Neural cell (in vitro differentiated cells): ENCODE results near the gene LRRC3. TPM values are rescaled to one million over a fixed set of nuclear protein-coding genes. Genes with fewer than 3 reads are reported as not detected.

Experiments
- H2AFZ ChIP-seq: fragments of 200-600, 300-800 bp; sonication (generic), shearing (Covaris generic); 2 replicates; pipeline ENCODE4 v1.6.0; 2014; ENCODE audit warnings: low read depth, mild to moderate bottlenecking, antibody characterized with exemption, low read length, moderate library complexity
- H3F3A ChIP-seq: fragments of 200-600 bp; shearing (Covaris generic); 2 replicates; pipeline ENCODE4 v1.6.1; 2016; ENCODE audit warnings: mild to moderate bottlenecking, moderate library complexity, mixed read lengths, antibody characterized with exemption, low read length; ENCODE audit not compliant: insufficient read depth, poor library complexity, severe bottlenecking
- H3K27ac ChIP-seq: fragments of 200-600, 300-800 bp; sonication (generic), shearing (Covaris generic); 2 replicates; pipeline ENCODE4 v1.5.1; 2014; ENCODE audit warnings: mild to moderate bottlenecking, low read length, moderate library complexity
- H3K27me3 ChIP-seq: fragments of 300-800, 200-600 bp; sonication (generic), shearing (Covaris generic); 2 replicates; pipeline ENCODE4 v1.6.0; 2014; ENCODE audit warnings: mild to moderate bottlenecking, low read depth, low read length, moderate library complexity; ENCODE audit not compliant: insufficient read depth
- H3K36me3 ChIP-seq: fragments of 300-800, 200-600 bp; sonication (generic), shearing (Covaris generic); 2 replicates; pipeline ENCODE4 v1.5.1; 2014; ENCODE audit warnings: mild to moderate bottlenecking, antibody characterized with exemption, low read length, moderate library complexity; ENCODE audit not compliant: insufficient read depth
- H3K4me2 ChIP-seq: fragments of 300-800, 200-600 bp; sonication (generic), shearing (Covaris generic); 2 replicates; pipeline ENCODE4 v1.6.0; 2014; ENCODE audit warnings: mild to moderate bottlenecking, low read length
- H3K4me3 ChIP-seq: fragments of 300-800, 200-600 bp; sonication (generic), shearing (Covaris generic); 2 replicates; pipeline ENCODE4 v1.5.1; 2014; ENCODE audit warnings: mild to moderate bottlenecking, low read length, moderate library complexity
- H3K79me2 ChIP-seq: fragments of 200-600 bp; shearing (Covaris generic); replicated peaks from 2 replicates; pipeline ENCODE4 v1.6.0; 2014; ENCODE audit warnings: mild to moderate bottlenecking, low read length, moderate library complexity; ENCODE audit not compliant: insufficient read depth
- H3K9ac ChIP-seq: fragments of 300-800, 200-600 bp; sonication (generic), shearing (Covaris generic); 2 replicates; pipeline ENCODE4 v1.6.1; 2016; ENCODE audit warnings: mild to moderate bottlenecking, low read length, mixed read lengths
- H3K9me2 ChIP-seq: fragments of 200-600 bp; shearing (Covaris generic); 2 replicates; pipeline ENCODE4 v1.6.1; 2016; ENCODE audit warnings: mild to moderate bottlenecking, low read length, mixed read lengths; ENCODE audit not compliant: insufficient read depth
- H3K9me3 ChIP-seq: fragments of 200-600, 300-800 bp; sonication (generic), shearing (Covaris generic); 2 replicates; pipeline ENCODE4 v1.6.1; 2016; ENCODE audit warnings: mild to moderate bottlenecking, mixed run types, low read length, moderate library complexity, mixed read lengths
- H4K20me1 ChIP-seq: fragments of 200-600 bp; shearing (Covaris generic); 2 replicates; pipeline ENCODE4 v1.6.1; 2016; ENCODE audit warnings: mild to moderate bottlenecking, mixed run types; ENCODE audit not compliant: insufficient read depth
- EP300 ChIP-seq: fragments of 450-650 bp; conservative IDR thresholded peaks from 2 replicates; pipeline ENCODE4 v1.6.1; 2014; ENCODE audit warnings: antibody characterized with exemption, mild to moderate bottlenecking, moderate library complexity; ENCODE audit not compliant: poor library complexity, severe bottlenecking
- EZH2 ChIP-seq: fragments of 200-600, 300-800 bp; shearing (Covaris generic), sonication (generic); IDR thresholded peaks from 2 replicates; pipeline ENCODE4 v1.6.1; 2014; ENCODE audit warnings: antibody characterized with exemption, low read length, borderline replicate concordance, mild to moderate bottlenecking; ENCODE audit not compliant: insufficient read depth, poor library complexity, severe bottlenecking
- MXI1 ChIP-seq: fragments of 450-650 bp; conservative IDR thresholded peaks from 2 replicates; pipeline ENCODE4 v1.6.1; 2014; ENCODE audit warnings: antibody characterized with exemption, mild to moderate bottlenecking; ENCODE audit not compliant: poor library complexity, severe bottlenecking
- POLR2AphosphoS5 ChIP-seq: IDR thresholded peaks from 2 replicates; pipeline ENCODE4 v1.6.1; 2012
- RAD21 ChIP-seq: fragments of 450-650 bp; conservative IDR thresholded peaks from 2 replicates; pipeline ENCODE4 v1.6.1; 2014; ENCODE audit warnings: antibody characterized with exemption, mild to moderate bottlenecking, moderate library complexity
- SMC3 ChIP-seq: fragments of 450-650 bp; conservative IDR thresholded peaks from 2 replicates; pipeline ENCODE4 v1.6.1; 2014; ENCODE audit warnings: antibody characterized with exemption, mild to moderate bottlenecking, moderate library complexity; ENCODE audit not compliant: poor library complexity
- TAF1 ChIP-seq: IDR thresholded peaks from 2 replicates; pipeline ENCODE4 v1.6.1; 2012; ENCODE audit warnings: low read depth
- polyA plus RNA-seq: library from polyadenylated mRNA; depleted of rRNA; stranded (reverse); fragments of >200 nt; gene quantifications from 2 replicates; pipeline ENCODE4 v1.2.3, GENCODE V29; 2014
- TF ChIP-seq, protein P1 (sequence below): fragments of 450-650 bp; IDR thresholded peaks from 2 replicates; pipeline ENCODE4 v1.5.1; 2014; ENCODE audit warnings: antibody characterized with exemption, mild to moderate bottlenecking, moderate library complexity; ENCODE audit not compliant: poor library complexity, severe bottlenecking
- TF ChIP-seq, protein P2 (sequence below): IDR thresholded peaks from 2 replicates; pipeline ENCODE4 v1.6.1; 2012; ENCODE audit warnings: borderline replicate concordance

LRRC3 gene
- polyA plus RNA-seq, 1 donor from 2014 or later, result 3.8 TPM

DNA sequence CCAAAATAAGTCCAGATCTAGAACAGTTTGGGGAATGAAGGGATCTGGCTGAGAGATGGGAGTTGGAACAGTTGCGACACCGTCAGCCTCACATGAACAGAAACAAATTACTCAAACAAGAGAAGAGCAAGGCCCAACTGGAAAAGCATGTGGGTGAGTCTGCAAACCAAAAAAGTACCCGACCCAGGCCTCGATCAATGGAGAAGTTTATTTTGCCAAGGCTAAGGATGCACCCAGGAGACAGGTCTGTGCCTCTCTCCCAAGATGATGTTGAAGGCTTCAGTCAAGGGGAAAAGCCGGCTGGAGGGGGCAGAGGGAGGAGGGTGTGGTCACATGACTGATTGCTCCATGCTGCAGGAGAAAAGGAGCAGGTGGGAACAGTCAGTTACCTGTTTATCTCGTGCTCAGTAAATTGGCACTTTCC, 42.4 kb downstream of the LRRC3 start:
- Histone ChIP-seq H3K4me2 (no peak overlapping the region), H3K36me3 (no peaks in the 10 kb centered on the region), H3K9me3 (no peaks in the 10 kb centered on the region), H3F3A (no peaks in the 10 kb centered on the region), H4K20me1 (no peaks in the 10 kb centered on the region), H3K9me2 (no peaks in the 10 kb centered on the region), H3K9ac (peak overlapping the region; percentile 44), H3K4me3 (no peak overlapping the region), H3K27me3 (no peaks in the 10 kb centered on the region), H3K79me2 (no peaks in the 10 kb centered on the region), H3K27ac (no peak overlapping the region), H2AFZ (no peak overlapping the region)
- no peak for TF ChIP-seq EP300

DNA sequence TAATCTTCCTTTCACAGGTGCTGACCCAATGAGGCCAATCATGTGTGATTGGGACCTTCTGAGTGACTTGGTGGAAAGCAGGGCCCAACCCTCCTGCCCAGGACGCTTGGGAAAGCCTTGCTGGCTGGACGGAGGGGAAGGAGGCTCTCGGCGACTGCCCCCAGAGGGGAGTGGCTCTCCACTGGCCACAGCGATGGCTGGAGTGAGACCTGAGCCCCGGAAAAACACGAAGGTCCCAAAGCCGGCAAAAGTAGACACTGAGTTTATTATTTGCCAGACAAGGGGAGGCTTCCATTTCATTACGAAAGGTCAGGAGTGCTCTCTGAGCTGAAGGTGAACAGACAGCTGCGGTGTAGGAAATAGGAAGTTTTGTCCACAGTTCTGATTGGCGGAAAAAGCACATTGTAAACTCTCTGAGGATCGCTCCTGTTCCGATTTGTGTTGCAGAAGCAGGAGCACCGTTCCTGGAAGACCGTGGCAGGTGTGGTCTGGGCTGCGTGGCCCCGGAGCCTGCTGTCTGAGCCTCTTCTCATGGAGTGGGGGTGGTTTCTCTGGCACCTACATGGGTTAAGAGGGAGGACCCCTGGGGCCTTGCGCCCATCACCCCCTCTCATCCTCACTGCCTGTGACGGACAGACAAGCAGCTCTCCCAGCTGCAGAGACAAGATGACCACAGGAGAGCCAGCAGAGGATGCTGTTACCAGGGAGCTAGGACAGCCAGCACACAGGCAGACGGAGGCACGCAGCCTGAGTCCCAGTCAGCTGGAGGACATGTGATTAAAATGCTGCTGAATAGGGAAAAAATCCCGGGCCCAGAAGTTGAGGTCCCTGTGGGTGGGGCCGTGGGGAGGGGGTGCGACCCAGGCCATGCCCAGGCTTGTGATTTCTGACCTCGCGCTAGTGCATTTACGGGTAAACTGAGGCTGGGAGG, 43.2 kb downstream of the LRRC3 start:
- TF ChIP-seq, protein P1, sequence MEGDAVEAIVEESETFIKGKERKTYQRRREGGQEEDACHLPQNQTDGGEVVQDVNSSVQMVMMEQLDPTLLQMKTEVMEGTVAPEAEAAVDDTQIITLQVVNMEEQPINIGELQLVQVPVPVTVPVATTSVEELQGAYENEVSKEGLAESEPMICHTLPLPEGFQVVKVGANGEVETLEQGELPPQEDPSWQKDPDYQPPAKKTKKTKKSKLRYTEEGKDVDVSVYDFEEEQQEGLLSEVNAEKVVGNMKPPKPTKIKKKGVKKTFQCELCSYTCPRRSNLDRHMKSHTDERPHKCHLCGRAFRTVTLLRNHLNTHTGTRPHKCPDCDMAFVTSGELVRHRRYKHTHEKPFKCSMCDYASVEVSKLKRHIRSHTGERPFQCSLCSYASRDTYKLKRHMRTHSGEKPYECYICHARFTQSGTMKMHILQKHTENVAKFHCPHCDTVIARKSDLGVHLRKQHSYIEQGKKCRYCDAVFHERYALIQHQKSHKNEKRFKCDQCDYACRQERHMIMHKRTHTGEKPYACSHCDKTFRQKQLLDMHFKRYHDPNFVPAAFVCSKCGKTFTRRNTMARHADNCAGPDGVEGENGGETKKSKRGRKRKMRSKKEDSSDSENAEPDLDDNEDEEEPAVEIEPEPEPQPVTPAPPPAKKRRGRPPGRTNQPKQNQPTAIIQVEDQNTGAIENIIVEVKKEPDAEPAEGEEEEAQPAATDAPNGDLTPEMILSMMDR, result no peak
- TF ChIP-seq RAD21, result no peak
- no peak for TF ChIP-seq SMC3
- no peak for TF ChIP-seq EP300
- no peak for TF ChIP-seq EZH2
- TF ChIP-seq POLR2AphosphoS5, result no peak
- TF ChIP-seq, protein P2, sequence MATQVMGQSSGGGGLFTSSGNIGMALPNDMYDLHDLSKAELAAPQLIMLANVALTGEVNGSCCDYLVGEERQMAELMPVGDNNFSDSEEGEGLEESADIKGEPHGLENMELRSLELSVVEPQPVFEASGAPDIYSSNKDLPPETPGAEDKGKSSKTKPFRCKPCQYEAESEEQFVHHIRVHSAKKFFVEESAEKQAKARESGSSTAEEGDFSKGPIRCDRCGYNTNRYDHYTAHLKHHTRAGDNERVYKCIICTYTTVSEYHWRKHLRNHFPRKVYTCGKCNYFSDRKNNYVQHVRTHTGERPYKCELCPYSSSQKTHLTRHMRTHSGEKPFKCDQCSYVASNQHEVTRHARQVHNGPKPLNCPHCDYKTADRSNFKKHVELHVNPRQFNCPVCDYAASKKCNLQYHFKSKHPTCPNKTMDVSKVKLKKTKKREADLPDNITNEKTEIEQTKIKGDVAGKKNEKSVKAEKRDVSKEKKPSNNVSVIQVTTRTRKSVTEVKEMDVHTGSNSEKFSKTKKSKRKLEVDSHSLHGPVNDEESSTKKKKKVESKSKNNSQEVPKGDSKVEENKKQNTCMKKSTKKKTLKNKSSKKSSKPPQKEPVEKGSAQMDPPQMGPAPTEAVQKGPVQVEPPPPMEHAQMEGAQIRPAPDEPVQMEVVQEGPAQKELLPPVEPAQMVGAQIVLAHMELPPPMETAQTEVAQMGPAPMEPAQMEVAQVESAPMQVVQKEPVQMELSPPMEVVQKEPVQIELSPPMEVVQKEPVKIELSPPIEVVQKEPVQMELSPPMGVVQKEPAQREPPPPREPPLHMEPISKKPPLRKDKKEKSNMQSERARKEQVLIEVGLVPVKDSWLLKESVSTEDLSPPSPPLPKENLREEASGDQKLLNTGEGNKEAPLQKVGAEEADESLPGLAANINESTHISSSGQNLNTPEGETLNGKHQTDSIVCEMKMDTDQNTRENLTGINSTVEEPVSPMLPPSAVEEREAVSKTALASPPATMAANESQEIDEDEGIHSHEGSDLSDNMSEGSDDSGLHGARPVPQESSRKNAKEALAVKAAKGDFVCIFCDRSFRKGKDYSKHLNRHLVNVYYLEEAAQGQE, result no peak
- no peak for TF ChIP-seq MXI1
- no peak for TF ChIP-seq TAF1
- no peaks in the 10 kb centered on the region for H3K27me3 ChIP-seq
- H2AFZ ChIP-seq, result no peak overlapping the region
- H3F3A ChIP-seq, result no peaks in the 10 kb centered on the region
- no peak overlapping the region for H3K9ac ChIP-seq
- H3K27ac ChIP-seq, result no peak overlapping the region
- H3K9me3 ChIP-seq, result no peaks in the 10 kb centered on the region
- no peaks in the 10 kb centered on the region for H4K20me1 ChIP-seq
- H3K9me2 ChIP-seq, result no peaks in the 10 kb centered on the region
- no peaks in the 10 kb centered on the region for H3K79me2 ChIP-seq
- H3K4me2 ChIP-seq, result no peak overlapping the region
- H3K36me3 ChIP-seq, result no peaks in the 10 kb centered on the region
- H3K4me3 ChIP-seq, result no peak overlapping the region
